ENCODE data around the gene WDR70. TPM values are rescaled to one million over a fixed set of nuclear protein-coding genes. Genes with fewer than 3 reads are reported as not detected.

Gene WDR70
- total RNA-seq, 4 donors from 2014 or later, result 24.7 to 200 (median 29.9) TPM

- no peak for DNase-seq
- Histone ChIP-seq H3K27me3 (no peaks in the 10 kb centered on the region), H3K36me3 (peaks cover 0 to 14% (median 7%) of the 10 kb centered on the region in 4 donors), H3K9me3 (no peaks in the 10 kb centered on the region), H3K27ac (no peak overlapping the region), H3K4me1 (no peaks in the 10 kb centered on the region), H3K4me3 (no peak overlapping the region)
- WGBS, 2 donors (ENCODE audit: low coverage in 1 of 2), result 97 to 100% methylated on average over 2 of the region's 2 CpGs
- in situ Hi-C loops (cut with MboI; ENCODE audit: low pct_ligation_motif_present in 1 of 4, low pct_unique_long_range_greater_than_20kb in 1 of 4, low sequenced_read_pairs in 3 of 4) (no loop called here), intact Hi-C loops (cut with DNase I; ENCODE audit: low total_unique reads) (no loop called here)
- TF ChIP-seq CTCF (IDR thresholded peaks at IDR 0.05) (no peak), EP300 (IDR thresholded peaks at IDR 0.05; ENCODE audit: low read depth) (no peak), POLR2A (IDR thresholded peaks at IDR 0.05) (no peak), POLR2AphosphoS5 (IDR thresholded peaks at IDR 0.05) (no peak)
Measured at GRCh38 chr5:37725185-37725584, 346.1 kb downstream of the WDR70 start.

- no peak for TF ChIP-seq POLR2A (IDR thresholded peaks at IDR 0.05)
- intact Hi-C loops (cut with DNase I; ENCODE audit: low total_unique reads) (no loop called here), in situ Hi-C loops (cut with MboI; ENCODE audit: low pct_ligation_motif_present in 1 of 4, low pct_unique_long_range_greater_than_20kb in 1 of 4, low sequenced_read_pairs in 3 of 4) (no loop called here)
- Histone ChIP-seq H3K4me3 (no peak overlapping the region), H3K36me3 (peaks cover 0 to 14% (median 7%) of the 10 kb centered on the region in 4 donors), H3K27me3 (no peaks in the 10 kb centered on the region), H3K4me1 (no peaks in the 10 kb centered on the region), H3K9me3 (no peaks in the 10 kb centered on the region), H3K27ac (no peak overlapping the region)
- no peak for DNase-seq
- 96 to 97% methylated on average over 3 of the region's 3 CpGs for WGBS, 2 donors (ENCODE audit: low coverage in 1 of 2)
Measured at GRCh38 chr5:37727238-37727637, 348.1 kb downstream of the WDR70 start.

GRCh38 chr5:37730896-37731455 lies 351.9 kb downstream of the WDR70 start:
- intact Hi-C loops (cut with DNase I; ENCODE audit: low total_unique reads) (no loop called here), in situ Hi-C loops (cut with MboI; ENCODE audit: low pct_ligation_motif_present in 1 of 4, low pct_unique_long_range_greater_than_20kb in 1 of 4, low sequenced_read_pairs in 3 of 4) (no loop called here)
- H3K4me1 ChIP-seq, result peaks cover 0 to 3% (median 0%) of the 10 kb centered on the region in 4 donors
- peaks cover 0 to 14% (median 7%) of the 10 kb centered on the region in 4 donors for H3K36me3 ChIP-seq
- H3K27ac ChIP-seq, result no peak overlapping the region
- WGBS, 2 donors (ENCODE audit: low coverage in 1 of 2), result 81 to 92% methylated on average over 3 of the region's 3 CpGs
- no peak for DNase-seq
- H3K4me3 ChIP-seq, result no peak overlapping the region
- H3K27me3 ChIP-seq, result no peaks in the 10 kb centered on the region
- TF ChIP-seq EP300 (IDR thresholded peaks at IDR 0.05; ENCODE audit: low read depth) (no peak), POLR2A (IDR thresholded peaks at IDR 0.05) (no peak), CTCF (IDR thresholded peaks at IDR 0.05) (no peak), POLR2AphosphoS5 (IDR thresholded peaks at IDR 0.05) (no peak)
- no peaks in the 10 kb centered on the region for H3K9me3 ChIP-seq

- 0% methylated on average over 1 of the region's 1 CpG for WGBS, 2 donors (ENCODE audit: low coverage in 1 of 2)
- Histone ChIP-seq H3K27ac (no peak overlapping the region), H3K4me3 (no peak overlapping the region), H3K4me1 (peaks cover 0 to 17% (median 4%) of the 10 kb centered on the region in 4 donors), H3K27me3 (no peaks in the 10 kb centered on the region), H3K36me3 (no peaks in the 10 kb centered on the region), H3K9me3 (no peaks in the 10 kb centered on the region)
- no peak for DNase-seq
- no peak for TF ChIP-seq POLR2A (IDR thresholded peaks at IDR 0.05)
- no peak for TF ChIP-seq EP300 (IDR thresholded peaks at IDR 0.05; ENCODE audit: low read depth)
- TF ChIP-seq CTCF (IDR thresholded peaks at IDR 0.05), result no peak
- no peak for TF ChIP-seq POLR2AphosphoS5 (IDR thresholded peaks at IDR 0.05)
- in situ Hi-C loops (cut with MboI; ENCODE audit: low pct_ligation_motif_present in 1 of 4, low pct_unique_long_range_greater_than_20kb in 1 of 4, low sequenced_read_pairs in 3 of 4), result no loop called here
- intact Hi-C loops (cut with DNase I; ENCODE audit: low total_unique reads), result no loop called here
Measured at GRCh38 chr5:37734114-37734513, 355.0 kb downstream of the WDR70 start.

All from transverse colon (tissue), 4 donors.